GM19397 (cell line): ENCODE data around the gene NACC1.

Experiments used
- ATAC-seq: cut with Tn5 transposase; IDR thresholded peaks from one replicate; pipeline ENCODE4 v1.9.1; 2021; ENCODE audit warnings: mild to moderate bottlenecking, moderate library complexity; ENCODE audit not compliant: unreplicated experiment

The NACC1 gene

DNA sequence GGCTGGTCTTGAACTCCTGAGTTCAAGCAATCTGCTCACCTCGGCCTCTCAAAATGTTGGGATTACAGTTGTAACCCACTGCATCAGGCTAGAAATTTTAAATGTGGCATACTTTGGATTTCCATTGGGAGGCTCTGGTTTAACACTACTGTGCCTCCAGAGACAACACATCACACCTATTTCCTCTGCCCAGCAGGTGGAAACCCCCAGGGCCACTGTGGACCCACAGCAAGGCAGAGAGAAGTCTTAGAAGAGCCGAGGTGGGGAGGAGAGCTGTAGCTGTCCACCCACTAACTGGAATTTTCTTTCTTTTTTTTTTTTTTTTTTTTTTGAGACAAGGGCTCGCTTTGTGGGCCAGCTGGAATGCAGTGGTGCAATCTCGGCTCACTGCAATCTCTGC, 71.5 kb downstream of the NACC1 start:
- ATAC-seq: no peak
